Activated CD4-positive, alpha-beta T cell treated with anti-CD3 and anti-CD28 coated beads, Interleukin-2, amount 50 U/mL, for 1 hour (primary cell): Measurements from ENCODE around the gene NCL.

Experiments
- DNase-seq: peaks from one replicate; pipeline ENCODE4 v3.0.0-alpha.2; 2020

NCL gene, protein sequence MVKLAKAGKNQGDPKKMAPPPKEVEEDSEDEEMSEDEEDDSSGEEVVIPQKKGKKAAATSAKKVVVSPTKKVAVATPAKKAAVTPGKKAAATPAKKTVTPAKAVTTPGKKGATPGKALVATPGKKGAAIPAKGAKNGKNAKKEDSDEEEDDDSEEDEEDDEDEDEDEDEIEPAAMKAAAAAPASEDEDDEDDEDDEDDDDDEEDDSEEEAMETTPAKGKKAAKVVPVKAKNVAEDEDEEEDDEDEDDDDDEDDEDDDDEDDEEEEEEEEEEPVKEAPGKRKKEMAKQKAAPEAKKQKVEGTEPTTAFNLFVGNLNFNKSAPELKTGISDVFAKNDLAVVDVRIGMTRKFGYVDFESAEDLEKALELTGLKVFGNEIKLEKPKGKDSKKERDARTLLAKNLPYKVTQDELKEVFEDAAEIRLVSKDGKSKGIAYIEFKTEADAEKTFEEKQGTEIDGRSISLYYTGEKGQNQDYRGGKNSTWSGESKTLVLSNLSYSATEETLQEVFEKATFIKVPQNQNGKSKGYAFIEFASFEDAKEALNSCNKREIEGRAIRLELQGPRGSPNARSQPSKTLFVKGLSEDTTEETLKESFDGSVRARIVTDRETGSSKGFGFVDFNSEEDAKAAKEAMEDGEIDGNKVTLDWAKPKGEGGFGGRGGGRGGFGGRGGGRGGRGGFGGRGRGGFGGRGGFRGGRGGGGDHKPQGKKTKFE

DNA sequence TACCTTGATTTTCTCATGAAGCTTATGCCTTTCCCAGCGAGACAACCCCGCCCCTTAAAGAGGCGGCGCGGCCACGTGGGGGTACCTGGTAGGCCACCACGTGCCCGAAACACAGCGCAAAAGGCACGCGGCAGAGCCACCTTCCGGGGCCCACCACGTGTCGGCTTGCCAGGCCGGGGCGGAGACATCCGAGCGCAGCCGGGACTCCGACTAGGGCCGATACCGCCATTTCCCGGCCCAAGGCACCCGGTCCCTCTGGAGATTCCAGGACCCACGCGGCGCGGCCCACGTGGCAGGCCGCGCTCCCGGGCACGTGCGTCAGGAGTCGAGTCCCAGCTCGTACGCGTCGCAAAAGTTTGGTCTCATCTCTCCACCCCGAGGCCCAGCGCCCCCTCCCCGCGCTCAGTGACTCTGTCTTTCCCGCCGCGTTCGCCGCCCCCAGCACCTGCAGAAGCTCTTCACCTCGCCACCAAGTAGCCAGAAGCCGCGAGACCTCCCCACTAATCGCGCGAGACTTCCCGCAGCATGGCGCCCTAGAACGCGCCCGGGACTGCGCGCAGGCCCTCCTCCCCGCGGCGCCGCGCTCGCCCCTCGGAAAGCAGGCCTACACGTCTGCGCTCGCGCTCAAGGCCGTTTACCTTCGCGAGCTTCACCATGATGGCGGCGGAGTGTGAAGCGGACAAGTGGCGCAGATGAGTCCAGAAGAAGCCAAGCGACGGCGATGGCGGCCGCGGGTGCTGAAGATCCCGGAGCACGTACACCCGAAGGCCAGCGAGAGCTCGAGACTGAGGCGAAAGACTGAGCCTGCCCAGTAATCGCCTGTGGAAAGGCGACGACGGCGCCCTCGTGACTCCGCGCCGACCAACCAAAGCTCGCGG lies at the start of gene NCL:
Gene NCL (minus strand): TSS at position 787 of the 878 bp plus-strand sequence. CDS start 131 bp downstream, at position 656.
- DNase-seq: peak; percentile 83

DNA sequence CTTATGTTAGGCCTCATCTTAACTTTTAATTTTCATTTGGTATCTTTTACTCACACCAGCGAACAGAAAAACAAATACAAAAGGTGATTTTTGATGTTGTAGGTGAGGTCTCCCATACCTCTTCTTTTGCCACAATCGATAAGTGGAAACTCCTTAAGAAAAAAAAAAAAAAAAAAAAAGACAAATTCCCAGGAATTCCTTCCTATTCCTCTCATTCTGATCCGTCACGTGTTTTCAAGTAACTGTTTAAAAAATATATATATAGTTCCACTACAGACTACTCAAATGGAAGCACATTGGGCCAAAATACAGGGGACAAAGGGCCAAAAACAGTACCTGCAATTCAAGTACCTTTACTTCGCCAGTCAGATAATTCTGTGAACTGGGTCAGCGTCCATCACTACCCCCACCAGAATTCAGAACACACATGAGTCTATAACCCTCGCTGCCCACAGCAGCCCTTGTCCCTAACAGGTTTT lies 49.5 kb upstream of the NCL start:
- DNase-seq: no peak

DNA sequence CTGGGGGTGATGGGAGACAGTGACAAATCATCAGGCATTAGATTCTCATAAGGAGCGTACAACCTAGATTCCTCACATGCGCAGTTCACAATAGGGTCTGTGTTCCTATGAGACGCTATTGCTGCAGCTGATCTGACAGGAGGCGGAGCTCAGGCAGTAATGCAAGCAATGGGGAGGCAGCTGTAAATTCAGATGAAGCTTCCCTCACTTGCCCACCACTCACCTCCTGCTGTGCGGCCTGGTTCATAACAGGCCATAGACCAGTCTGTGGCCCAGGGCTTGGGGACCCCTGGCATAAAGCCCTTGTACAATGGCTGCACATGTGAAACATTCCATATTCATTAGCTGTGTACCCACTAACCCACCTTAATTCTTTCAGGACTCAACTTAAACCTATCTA lies 47.9 kb upstream of the NCL start:
- DNase-seq: no peak

DNA sequence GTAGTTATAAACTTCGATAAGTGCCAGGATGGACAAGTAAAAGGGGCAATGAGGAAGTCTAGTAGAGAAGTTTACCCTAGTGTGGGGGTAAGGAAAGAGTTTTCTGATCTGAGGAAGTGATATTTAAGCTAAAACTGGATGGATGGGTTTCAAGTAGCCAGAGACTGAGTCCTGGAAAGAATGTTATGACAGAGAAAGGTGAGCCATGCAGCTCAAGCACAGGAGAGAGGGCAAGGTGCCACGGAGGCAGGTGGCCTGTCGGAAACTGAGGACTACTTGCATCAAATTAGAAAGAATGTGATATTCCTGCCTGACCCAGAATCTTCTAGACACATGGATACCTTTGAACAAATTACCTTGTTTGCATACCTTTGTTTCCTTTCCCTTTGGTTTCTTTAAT lies 39.5 kb upstream of the NCL start:
- DNase-seq: no peak

DNA sequence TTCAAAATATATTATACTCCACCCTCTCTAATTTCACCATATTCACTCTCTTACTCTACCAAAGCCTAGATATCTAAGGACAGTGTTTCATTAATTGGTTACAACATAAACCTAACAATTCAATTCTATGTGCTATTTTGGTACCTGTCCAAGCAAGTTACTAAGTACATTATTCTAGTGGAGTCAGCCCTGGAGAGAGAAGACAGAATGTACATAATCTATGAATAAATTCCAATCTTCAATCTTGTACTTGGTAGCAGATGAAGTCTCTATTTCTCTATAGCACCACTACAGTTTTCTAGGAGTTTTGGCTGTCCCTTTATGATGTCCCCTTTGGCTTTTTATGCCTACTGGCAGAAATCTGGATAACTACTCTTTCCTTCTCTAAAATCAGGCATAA lies 38.3 kb upstream of the NCL start:
- no peak for DNase-seq

DNA sequence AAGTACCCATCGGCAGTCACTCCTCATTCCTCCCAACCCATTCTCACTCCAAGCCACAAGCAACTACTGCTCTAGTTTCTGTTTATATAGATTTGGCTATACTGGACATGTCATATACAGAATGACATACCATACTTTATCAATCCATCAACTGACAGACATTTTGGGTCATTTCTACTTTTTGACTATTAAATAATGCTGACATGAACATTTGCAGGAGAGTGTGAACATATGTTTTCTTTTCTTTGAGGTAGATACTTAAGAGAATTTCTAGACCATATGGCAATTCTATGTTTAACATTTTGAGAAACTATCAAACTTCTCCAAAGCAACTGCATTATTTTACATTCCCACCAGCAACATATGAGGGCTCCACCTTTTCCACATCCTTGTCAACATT lies 33.4 kb upstream of the NCL start:
- DNase-seq: no peak

DNA sequence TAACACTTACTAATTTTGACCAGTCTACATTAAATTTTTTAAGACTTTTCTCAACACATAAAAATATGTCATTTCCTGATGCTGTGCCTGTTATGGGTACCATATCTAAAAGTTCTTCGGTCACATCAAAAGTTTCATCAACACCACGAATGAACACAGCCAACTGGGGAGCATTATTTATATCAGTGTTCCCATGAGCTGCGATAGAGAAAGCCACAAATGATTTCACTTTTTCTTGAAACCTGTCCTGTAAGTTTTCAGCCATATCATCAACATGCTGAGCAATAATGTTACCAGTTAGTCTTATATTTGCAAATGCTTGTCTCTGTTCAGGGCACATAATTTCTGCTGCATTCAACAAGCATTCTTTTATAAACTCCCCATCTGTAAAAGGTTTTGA lies 30.4 kb upstream of the NCL start:
- DNase-seq: no peak

DNA sequence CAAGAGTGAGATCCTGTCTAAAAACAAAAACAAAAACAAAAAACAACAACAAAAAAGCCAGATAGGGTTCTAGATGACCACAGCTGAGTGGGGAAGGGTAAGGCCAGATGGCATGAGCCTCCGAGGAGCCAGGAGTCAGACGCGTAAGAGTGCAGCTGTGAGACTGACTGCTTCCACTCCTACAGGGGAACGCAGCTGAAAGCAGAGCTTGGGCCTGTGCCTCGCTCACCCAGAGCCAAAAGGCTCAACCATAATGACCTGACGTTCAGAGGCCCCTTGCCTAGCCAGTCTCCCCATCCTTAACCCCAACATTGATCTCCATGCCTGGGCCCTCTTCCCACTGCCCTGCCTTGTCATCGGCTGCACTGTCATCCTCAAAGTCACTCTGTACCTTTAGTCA lies 26.5 kb upstream of the NCL start:
- DNase-seq: no peak

DNA sequence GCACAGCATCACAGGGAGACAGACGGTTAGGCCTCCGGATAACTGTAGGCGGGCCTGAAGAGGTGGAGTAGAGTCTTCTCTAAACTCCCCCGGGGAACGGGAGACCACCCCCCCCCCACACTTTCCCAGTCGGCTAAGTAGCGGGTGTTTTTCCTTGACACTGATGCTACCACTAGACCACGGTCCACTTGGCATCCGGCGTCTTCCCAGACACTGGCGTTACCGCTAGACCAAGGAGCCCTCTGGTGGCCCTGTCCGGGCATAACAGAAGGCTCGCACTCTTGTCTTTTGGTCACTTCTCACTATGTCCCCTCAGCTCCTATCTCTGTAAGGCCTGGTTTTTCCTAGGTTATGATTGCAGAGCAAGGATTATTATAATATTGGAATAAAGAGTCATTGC lies 25.7 kb upstream of the NCL start:
- no peak for DNase-seq

DNA sequence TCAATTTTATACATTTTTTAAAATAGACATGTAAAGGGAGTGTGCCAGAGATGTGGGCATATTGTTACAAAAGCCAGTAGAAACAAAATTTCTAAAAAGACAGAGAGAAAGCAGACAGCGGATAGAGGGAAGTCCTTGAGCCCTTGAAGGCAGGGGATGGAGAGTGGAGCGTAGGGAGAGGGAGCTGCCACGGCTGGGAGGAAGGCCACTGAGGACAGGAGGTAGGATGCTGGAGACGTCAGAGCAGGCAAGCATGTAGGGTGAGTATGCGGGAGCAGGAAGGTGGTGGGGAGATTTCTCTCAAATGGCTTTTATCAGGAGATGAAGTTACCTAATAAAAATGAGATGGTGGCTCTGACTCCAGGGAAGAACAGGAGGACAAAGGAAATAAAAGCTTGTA lies 24.0 kb upstream of the NCL start:
- DNase-seq: no peak

DNA sequence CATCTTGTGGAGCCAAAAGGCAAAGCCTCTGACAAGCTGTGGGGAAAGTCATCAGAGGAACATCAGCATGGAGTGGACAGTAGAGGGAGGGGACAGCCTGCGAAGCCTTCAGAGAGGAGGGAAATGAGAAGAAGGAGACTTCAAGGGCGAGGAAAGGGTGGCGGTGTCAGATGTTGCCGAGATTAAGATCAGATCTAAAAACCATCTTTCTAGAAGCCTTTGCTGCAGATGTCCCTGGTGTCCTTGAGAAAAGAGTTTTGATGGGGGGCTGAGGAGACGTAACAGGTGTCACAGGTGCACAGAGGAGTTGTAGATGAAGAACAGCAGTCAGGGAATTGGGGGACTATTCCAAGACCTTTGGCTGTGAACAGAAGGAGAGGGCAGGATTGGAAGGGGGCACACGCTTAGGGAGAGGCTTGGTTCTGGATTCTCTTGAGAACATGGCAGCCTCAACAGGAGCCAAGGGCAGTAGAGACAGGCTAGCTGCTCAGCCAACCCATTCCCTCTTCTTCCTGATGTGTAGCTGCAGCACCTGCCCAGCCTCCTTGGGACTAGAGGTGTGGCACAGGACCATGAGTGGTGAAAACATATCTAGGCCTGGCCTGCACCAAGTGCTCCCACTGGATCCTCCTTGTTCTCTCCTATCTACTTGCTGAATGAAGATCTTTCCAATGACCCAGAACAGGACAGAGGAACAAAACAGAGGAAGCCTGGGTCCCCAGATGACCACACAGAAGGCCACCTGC lies 22.7 kb upstream of the NCL start:
- DNase-seq: no peak

DNA sequence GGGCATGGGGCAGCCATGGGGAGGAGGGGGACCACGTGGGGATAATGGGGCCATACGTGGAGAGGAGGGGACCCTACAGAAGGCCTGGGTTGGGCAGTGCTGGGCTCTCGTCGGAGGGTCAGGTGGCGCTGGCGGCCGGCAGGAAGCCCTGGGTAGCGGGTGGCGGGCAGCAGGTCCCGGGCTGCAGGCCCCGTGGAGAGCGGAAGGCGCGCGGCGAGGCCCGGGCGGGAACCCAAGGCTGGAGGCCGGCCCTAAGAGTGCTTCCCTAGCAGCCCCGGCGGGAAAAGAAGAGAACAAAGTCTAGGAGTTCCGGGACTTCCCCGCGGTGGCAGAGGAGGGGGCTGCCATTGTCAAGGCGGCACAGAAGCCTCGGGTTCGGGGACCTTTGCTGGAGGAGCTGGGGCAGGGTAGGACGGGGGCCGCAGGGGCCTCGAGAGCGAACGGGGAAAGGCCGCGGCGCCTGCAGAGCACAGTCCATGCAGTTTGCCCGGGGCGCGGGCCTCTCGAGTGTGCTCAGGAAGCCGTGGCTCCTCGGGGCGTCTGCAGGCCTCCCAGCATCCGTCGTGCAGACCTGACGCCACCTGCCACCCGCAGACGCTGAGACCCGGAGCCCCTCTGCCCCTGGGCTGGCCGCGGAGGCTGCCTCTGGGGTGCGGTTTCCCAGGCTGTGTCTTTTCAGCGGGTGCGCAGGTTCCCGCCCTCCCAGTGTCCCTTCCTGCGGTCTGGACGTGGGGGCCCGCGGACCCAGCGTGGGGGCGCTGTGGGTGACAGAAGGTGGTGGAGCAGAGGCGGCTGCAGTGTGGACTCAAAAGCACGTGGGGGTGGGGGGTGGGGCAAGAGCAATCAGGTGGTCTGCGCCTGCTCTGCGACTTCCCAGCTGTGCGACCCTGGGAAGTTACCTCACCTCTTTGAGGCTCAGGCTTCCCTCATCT lies 19.4 kb upstream of the NCL start:
- DNase-seq: peak; percentile 26

DNA sequence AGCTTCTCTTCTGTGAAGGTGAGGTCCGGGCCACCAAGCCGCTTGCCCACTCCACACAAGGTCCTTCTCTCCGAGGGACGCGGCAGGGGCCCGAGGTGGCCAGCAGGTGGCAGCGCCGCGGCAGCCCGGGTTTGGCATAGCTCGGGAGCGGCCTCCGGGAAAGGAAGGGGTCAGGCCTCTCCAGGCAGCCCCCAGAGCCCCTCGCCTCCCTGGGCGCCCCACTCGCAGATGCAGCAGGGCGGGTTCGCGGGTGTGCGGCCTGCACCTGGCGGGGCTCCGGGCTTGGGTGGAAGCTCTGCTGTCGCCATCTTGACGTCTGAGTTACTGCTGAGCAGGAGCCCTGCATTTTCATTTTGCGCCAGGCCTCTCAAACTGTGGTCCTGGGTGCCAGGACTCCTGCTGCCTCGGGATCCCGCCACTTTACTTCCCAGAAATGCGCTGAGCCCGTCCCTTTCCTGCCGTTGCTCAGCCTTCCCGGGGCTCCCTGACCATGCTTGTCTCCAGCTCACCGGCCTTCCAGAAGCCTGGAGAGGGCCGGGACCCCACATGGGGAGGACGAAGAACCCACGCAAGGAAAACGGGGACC lies 18.6 kb upstream of the NCL start:
- peak; percentile 68 for DNase-seq

DNA sequence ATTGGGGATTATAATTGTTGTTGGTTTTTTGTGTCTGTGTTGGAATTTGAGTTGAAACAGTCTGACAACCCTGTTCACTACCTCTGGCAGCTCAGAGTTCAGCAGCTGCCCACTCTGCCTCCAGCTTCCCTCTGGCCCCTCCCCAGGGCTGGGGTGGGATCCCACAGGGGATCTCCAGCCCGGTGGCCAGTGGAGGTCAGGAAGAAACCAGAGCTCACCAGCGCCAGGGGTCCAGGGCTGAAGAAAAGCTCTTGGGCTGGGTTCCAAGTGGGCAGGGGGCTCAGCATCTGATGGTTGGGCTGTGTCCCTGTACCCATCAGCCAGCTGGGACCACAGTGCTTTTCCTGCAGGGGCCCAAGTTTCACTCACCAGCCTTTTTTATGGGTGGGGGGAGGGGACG lies 16.5 kb upstream of the NCL start:
- DNase-seq: no peak

DNA sequence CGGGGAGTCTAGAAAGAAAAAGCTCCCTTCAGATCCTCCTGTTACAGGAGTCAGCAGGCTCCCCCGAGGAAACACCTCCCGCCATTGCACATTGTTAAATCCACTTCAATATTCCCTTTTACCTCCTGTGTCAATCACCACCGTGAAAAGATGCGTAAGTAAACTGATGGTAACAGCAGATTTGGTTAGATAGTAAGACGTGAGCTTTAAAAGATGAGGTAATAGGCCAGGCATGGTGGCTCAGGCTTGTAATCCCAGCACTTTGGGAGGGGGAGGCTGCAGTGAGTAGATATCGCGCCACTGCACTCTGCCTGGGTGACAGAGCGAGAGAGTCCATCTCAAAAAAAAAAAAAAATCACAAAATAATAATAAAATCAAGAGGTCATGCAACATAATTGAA lies 15.2 kb upstream of the NCL start:
- no peak for DNase-seq

DNA sequence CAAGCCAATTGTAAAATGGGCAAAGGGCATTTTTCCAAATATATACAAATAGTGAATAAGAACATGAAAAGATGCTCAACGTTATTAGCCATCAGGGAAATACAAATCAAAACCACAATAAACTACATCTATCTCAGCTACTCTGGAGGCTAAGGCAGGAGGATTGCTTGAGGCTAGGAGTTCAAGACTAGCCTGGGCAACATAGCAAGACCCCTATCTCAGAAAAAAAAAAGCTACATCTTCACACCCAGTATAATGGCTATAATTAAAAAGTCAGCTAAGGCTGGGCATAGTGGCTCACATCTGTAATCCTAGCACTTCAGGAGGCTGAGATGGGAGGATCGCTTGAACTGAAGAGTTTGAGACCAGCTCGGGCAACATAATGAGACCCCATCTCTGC lies 12.6 kb upstream of the NCL start:
- no peak for DNase-seq

DNA sequence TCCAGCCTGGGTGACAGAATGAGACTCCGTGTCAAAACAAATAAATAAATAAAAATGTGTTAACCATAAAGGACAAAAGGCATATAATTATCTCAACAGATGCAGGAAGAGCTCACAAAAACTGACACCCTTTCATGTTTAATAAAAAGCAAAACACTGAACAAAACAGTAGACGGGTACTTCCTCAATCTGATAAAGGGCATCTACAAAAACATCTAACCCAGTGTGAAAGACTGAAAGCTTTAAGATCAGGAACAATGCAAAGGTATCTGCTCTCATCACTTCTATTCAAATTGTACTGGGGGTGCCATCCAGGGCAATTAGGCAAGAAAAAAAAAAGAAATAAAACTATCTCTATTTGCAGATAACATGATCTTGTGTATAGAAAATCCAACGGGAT lies 11.7 kb upstream of the NCL start:
- DNase-seq: no peak

DNA sequence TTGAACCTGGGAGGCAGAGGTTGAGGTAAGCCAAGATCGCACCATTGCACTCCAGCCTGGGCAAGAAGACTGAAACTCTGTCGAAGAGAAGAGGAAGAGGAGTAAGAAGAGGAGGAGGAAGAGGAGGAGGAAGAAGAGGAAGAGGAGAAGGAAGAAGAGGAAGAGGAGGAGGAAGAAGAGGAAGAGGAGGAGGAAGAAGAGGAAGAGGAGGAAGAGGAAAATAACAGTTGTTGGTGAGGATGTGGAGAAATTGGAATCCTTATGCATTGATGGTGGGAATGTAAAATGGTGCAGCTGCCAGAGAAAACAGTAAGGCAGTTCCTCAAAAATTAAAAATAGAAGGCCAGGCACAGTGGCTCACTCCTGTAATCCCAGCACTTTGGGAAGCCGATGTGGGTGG lies 8.5 kb upstream of the NCL start:
- DNase-seq: no peak

DNA sequence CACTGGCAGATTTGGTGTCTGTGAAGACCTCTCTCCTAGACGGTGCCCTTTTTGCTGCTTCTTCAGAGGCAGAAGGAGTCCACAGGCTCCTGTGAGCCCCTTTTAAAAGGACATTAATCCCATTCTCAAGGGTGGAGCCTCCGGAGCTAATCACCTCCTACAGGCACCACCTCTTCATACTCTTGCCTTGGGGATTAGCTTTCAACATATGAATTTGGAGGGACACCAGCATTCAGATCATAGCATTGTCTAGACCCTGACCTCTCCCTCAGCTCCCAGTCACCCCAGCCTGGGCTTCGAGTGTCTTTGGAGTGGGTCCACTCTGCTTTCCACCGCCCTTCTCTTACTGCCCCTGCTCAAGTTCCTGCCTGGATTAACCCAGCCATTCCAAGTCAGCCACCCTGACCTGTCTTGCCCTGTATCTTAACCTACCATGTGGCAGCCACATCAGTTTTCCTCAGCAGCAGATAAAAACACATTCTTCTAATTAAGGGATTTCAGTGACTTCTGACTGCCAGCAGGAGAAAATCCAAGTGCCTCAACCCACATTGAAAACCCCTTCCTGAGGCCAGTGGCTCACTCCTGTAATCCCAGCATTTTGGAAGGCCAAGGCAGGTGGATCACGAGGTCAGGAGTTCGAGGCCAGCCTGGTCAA lies 6.1 kb upstream of the NCL start:
- DNase-seq: no peak

DNA sequence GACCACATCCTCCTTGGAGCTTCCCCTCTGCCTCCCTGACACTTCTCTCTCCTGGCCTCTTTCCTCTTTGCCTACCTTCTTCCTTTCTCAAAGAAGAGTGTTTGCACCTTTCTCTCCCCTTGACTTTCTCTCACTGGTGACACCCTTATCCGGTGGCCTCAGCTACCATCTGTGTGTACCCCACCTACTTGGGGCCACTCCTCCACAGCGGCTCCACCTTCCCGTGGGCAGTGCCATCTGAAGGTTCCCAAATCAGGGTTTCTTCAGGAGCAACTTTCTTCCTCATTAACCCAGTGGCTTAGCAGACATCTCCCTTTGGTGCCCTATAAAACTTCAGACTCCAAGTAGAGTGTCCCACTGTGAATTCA lies 5.3 kb upstream of the NCL start:
- no peak for DNase-seq
